Measurements from ENCODE around the gene ELMOD3. TPM values are rescaled to one million over a fixed set of nuclear protein-coding genes. Genes with fewer than 3 reads are reported as not detected.

Gene ELMOD3
- total and polyA plus RNA-seq, 4 donors, result 9.5 to 38.3 (median 21.8) TPM

GRCh38 chr2:85421260-85422071, 66.9 kb downstream of the ELMOD3 start:
- intact Hi-C loops (cut with DNase I), result loop anchor here in 1 of 2 donors (1.0 kb wide), 1 partner anchor 131 kb away; no protein-coding TSS in a partner anchor
- no peak for DNase-seq
- H3K36me3 ChIP-seq (ENCODE audit: control insufficient read depth in 1 of 2, insufficient read depth in 2 of 2, low read length in 1 of 2), result no peaks in the 10 kb centered on the region
- no peak for ATAC-seq (ENCODE audit: low FRiP score)
- H3K4me3 ChIP-seq (ENCODE audit: low read length in 2 of 2), result no peak overlapping the region
- WGBS, 2 donors, result 66 to 67% methylated on average over 13 of the region's 13 CpGs
- H3K4me1 ChIP-seq (ENCODE audit: control insufficient read depth in 1 of 2, insufficient read depth in 2 of 2, low read length in 2 of 2), result no peaks in the 10 kb centered on the region
- H3K9me3 ChIP-seq (ENCODE audit: control insufficient read depth, low read length), result no peaks in the 10 kb centered on the region
- H3K27me3 ChIP-seq (ENCODE audit: control insufficient read depth in 1 of 2, insufficient read depth in 2 of 2, low read length in 1 of 2), result no peaks in the 10 kb centered on the region
- H3K27ac ChIP-seq (ENCODE audit: low read depth in 1 of 2, low read length in 2 of 2), result no peak overlapping the region

GRCh38 chr2:85422072-85422457, 67.5 kb downstream of the ELMOD3 start:
- no peak overlapping the region for H3K27ac ChIP-seq (ENCODE audit: low read depth in 1 of 2, low read length in 2 of 2)
- H3K4me3 ChIP-seq (ENCODE audit: low read length in 2 of 2), result no peak overlapping the region
- no peaks in the 10 kb centered on the region for H3K9me3 ChIP-seq (ENCODE audit: control insufficient read depth, low read length)
- DNase-seq (no peak), ATAC-seq (ENCODE audit: low FRiP score) (no peak)
- WGBS, 2 donors, result 92 to 98% methylated on average over 2 of the region's 2 CpGs
- H3K4me1 ChIP-seq (ENCODE audit: control insufficient read depth in 1 of 2, insufficient read depth in 2 of 2, low read length in 2 of 2), result no peaks in the 10 kb centered on the region
- no peaks in the 10 kb centered on the region for H3K36me3 ChIP-seq (ENCODE audit: control insufficient read depth in 1 of 2, insufficient read depth in 2 of 2, low read length in 1 of 2)
- no peaks in the 10 kb centered on the region for H3K27me3 ChIP-seq (ENCODE audit: control insufficient read depth in 1 of 2, insufficient read depth in 2 of 2, low read length in 1 of 2)
- intact Hi-C loops (cut with DNase I), result no loop called here

- WGBS, 2 donors, result 79 to 91% methylated on average over 5 of the region's 5 CpGs
- ATAC-seq (ENCODE audit: low FRiP score) (no peak), DNase-seq (no peak)
- Histone ChIP-seq H3K4me1 (ENCODE audit: control insufficient read depth in 1 of 2, insufficient read depth in 2 of 2, low read length in 2 of 2) (no peaks in the 10 kb centered on the region), H3K4me3 (ENCODE audit: low read length in 2 of 2) (no peak overlapping the region), H3K9me3 (ENCODE audit: control insufficient read depth, low read length) (no peaks in the 10 kb centered on the region), H3K36me3 (ENCODE audit: control insufficient read depth in 1 of 2, insufficient read depth in 2 of 2, low read length in 1 of 2) (no peaks in the 10 kb centered on the region), H3K27me3 (ENCODE audit: control insufficient read depth in 1 of 2, insufficient read depth in 2 of 2, low read length in 1 of 2) (no peaks in the 10 kb centered on the region), H3K27ac (ENCODE audit: low read depth in 1 of 2, low read length in 2 of 2) (no peak overlapping the region)
- intact Hi-C loops (cut with DNase I), result no loop called here
Measured at GRCh38 chr2:85423525-85423924, 69.0 kb downstream of the ELMOD3 start.

- WGBS, 2 donors, result 81 to 90% methylated on average over 3 of the region's 3 CpGs
- intact Hi-C loops (cut with DNase I), result no loop called here
Measured at GRCh38 chr2:85425588-85425987, 71.0 kb downstream of the ELMOD3 start.

GRCh38 chr2:85427300-85427835, 72.8 kb downstream of the ELMOD3 start:
- ATAC-seq (ENCODE audit: low FRiP score) (no peak), DNase-seq (no peak)
- intact Hi-C loops (cut with DNase I), result no loop called here
- no peaks in the 10 kb centered on the region for H3K36me3 ChIP-seq (ENCODE audit: control insufficient read depth in 1 of 2, insufficient read depth in 2 of 2, low read length in 1 of 2)
- 70 to 76% methylated on average over 3 of the region's 3 CpGs for WGBS, 2 donors
- H3K4me1 ChIP-seq (ENCODE audit: control insufficient read depth in 1 of 2, insufficient read depth in 2 of 2, low read length in 2 of 2), result no peaks in the 10 kb centered on the region
- H3K4me3 ChIP-seq (ENCODE audit: low read length in 2 of 2), result no peak overlapping the region
- H3K27ac ChIP-seq (ENCODE audit: low read depth in 1 of 2, low read length in 2 of 2), result no peak overlapping the region
- H3K27me3 ChIP-seq (ENCODE audit: control insufficient read depth in 1 of 2, insufficient read depth in 2 of 2, low read length in 1 of 2), result no peaks in the 10 kb centered on the region
- no peaks in the 10 kb centered on the region for H3K9me3 ChIP-seq (ENCODE audit: control insufficient read depth, low read length)

More at GRCh38 chr2:85425588-85425987, 71.0 kb downstream of the ELMOD3 start:
- no peak for ATAC-seq (ENCODE audit: low FRiP score)
- DNase-seq, result no peak
- Histone ChIP-seq H3K27ac (ENCODE audit: low read depth in 1 of 2, low read length in 2 of 2) (no peak overlapping the region), H3K9me3 (ENCODE audit: control insufficient read depth, low read length) (no peaks in the 10 kb centered on the region), H3K4me1 (ENCODE audit: control insufficient read depth in 1 of 2, insufficient read depth in 2 of 2, low read length in 2 of 2) (no peaks in the 10 kb centered on the region), H3K36me3 (ENCODE audit: control insufficient read depth in 1 of 2, insufficient read depth in 2 of 2, low read length in 1 of 2) (no peaks in the 10 kb centered on the region), H3K4me3 (ENCODE audit: low read length in 2 of 2) (no peak overlapping the region), H3K27me3 (ENCODE audit: control insufficient read depth in 1 of 2, insufficient read depth in 2 of 2, low read length in 1 of 2) (no peaks in the 10 kb centered on the region)

GRCh38 chr2:85428343-85428881, 73.8 kb downstream of the ELMOD3 start:
- no peak for DNase-seq
- intact Hi-C loops (cut with DNase I), result no loop called here
- 86 to 88% methylated on average over 7 of the region's 7 CpGs for WGBS, 2 donors
- Histone ChIP-seq H3K27me3 (ENCODE audit: control insufficient read depth in 1 of 2, insufficient read depth in 2 of 2, low read length in 1 of 2) (no peaks in the 10 kb centered on the region), H3K9me3 (ENCODE audit: control insufficient read depth, low read length) (no peaks in the 10 kb centered on the region), H3K4me1 (ENCODE audit: control insufficient read depth in 1 of 2, insufficient read depth in 2 of 2, low read length in 2 of 2) (no peaks in the 10 kb centered on the region), H3K27ac (ENCODE audit: low read depth in 1 of 2, low read length in 2 of 2) (no peak overlapping the region), H3K4me3 (ENCODE audit: low read length in 2 of 2) (no peak overlapping the region), H3K36me3 (ENCODE audit: control insufficient read depth in 1 of 2, insufficient read depth in 2 of 2, low read length in 1 of 2) (no peaks in the 10 kb centered on the region)
- ATAC-seq (ENCODE audit: low FRiP score), result no peak

- Histone ChIP-seq H3K27ac (ENCODE audit: low read depth in 1 of 2, low read length in 2 of 2) (no peak overlapping the region), H3K4me1 (ENCODE audit: control insufficient read depth in 1 of 2, insufficient read depth in 2 of 2, low read length in 2 of 2) (no peaks in the 10 kb centered on the region), H3K27me3 (ENCODE audit: control insufficient read depth in 1 of 2, insufficient read depth in 2 of 2, low read length in 1 of 2) (no peaks in the 10 kb centered on the region), H3K9me3 (ENCODE audit: control insufficient read depth, low read length) (no peaks in the 10 kb centered on the region), H3K4me3 (ENCODE audit: low read length in 2 of 2) (no peak overlapping the region), H3K36me3 (ENCODE audit: control insufficient read depth in 1 of 2, insufficient read depth in 2 of 2, low read length in 1 of 2) (no peaks in the 10 kb centered on the region)
- no peak for DNase-seq
- intact Hi-C loops (cut with DNase I), result no loop called here
- WGBS, 2 donors, result 89 to 90% methylated on average over 12 of the region's 12 CpGs
- ATAC-seq (ENCODE audit: low FRiP score), result no peak
Measured at GRCh38 chr2:85429213-85429923, 74.8 kb downstream of the ELMOD3 start.

GRCh38 chr2:85429924-85430289, 75.3 kb downstream of the ELMOD3 start:
- Histone ChIP-seq H3K27ac (ENCODE audit: low read depth in 1 of 2, low read length in 2 of 2) (no peak overlapping the region), H3K9me3 (ENCODE audit: control insufficient read depth, low read length) (no peaks in the 10 kb centered on the region), H3K36me3 (ENCODE audit: control insufficient read depth in 1 of 2, insufficient read depth in 2 of 2, low read length in 1 of 2) (no peaks in the 10 kb centered on the region), H3K4me3 (ENCODE audit: low read length in 2 of 2) (no peak overlapping the region), H3K27me3 (ENCODE audit: control insufficient read depth in 1 of 2, insufficient read depth in 2 of 2, low read length in 1 of 2) (no peaks in the 10 kb centered on the region), H3K4me1 (ENCODE audit: control insufficient read depth in 1 of 2, insufficient read depth in 2 of 2, low read length in 2 of 2) (no peaks in the 10 kb centered on the region)
- intact Hi-C loops (cut with DNase I), result loop anchor here in 1 of 2 donors (10.0 kb wide), 1 partner anchor 65 kb away; no protein-coding TSS in a partner anchor
- ATAC-seq (ENCODE audit: low FRiP score), result no peak
- DNase-seq, result no peak
- 86 to 97% methylated on average over 2 of the region's 2 CpGs for WGBS, 2 donors
